ENCODE results near the gene IPCEF1.

DNA sequence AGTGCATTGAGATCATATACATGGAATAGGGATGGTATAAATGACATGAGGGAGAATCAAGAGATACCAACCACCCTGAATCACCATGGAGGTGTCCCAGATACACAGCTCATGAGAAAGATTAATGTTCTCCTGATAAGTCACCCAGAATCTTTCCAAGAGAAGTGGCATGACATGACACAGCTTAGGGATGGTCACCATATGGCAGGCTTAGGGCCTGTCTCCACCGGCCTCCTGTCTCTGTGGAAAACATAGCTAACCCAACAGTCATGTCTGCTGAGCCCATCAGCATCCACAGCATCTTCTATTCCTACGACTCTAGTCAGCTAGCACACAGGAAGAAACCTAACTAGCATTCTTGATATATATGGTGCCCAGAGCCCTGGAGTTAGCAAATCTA is 133.3 kb downstream of the IPCEF1 start:
- TF ChIP-seq EZH2phosphoT487 (IDR thresholded peaks at IDR 0.05; ENCODE audit: insufficient read depth, low read depth) (no peak), EZH2 (IDR thresholded peaks at IDR 0.05; ENCODE audit: insufficient read depth, poor library complexity, severe bottlenecking) (no peak)

Measured in GM23248 (cell line).